Measurements from ENCODE around the gene TFAP2D. TPM values are rescaled to one million over a fixed set of nuclear protein-coding genes. Genes with fewer than 3 reads are reported as not detected.
A peak's percentile ranks its signal among the peaks of the same experiment; 100 is the strongest.

The TFAP2D gene
- total and polyA plus RNA-seq, 2 experiments from 2014 or later: not detected

DNA sequence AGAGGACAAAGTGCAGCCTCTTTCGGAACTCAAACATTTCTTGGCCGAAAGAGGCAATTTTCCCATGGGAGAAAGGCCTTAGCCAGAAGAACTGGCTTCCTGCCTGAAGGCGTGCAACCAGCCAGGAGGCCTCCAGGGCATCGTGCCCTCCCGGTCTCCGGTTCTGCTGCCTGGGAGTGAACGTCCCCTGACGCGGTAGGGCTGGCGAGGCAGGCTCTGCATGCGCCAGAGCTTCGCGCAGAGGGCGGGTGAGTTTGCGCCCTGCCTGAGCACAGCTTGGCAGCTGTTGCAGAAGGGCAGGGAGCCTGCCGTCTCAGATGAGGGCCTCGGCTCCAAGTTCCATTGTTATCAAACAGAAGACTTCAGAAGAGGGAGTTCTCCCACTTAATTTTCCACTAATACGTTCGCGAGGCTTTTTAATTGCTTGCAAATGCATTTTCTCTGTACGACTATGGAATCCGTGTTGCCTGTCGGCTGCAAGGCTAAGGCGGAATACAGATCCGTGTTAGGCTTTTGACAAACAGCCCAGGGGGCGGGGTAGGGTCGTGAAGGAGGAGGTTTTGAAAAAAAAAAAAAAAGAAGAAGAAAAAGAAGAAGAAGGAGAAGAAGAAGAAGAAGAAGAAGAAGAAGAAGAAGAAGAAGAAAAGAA, 5.5 kb upstream of the TFAP2D start:
- no peaks in the 10 kb centered on the region for H3K36me3 Mint-ChIP-seq (ENCODE audit: low read depth)
- H4K20me1 ChIP-seq (replicated peaks; ENCODE audit: insufficient read depth): peaks cover 43% of the 10 kb centered on the region
- H3K27ac Mint-ChIP-seq: no peak overlapping the region
- H3F3A ChIP-seq (replicated peaks; ENCODE audit: low read depth): peaks cover 26% of the 10 kb centered on the region
- peaks cover 44% of the 10 kb centered on the region for H3K4me1 Mint-ChIP-seq
- TF ChIP-seq EZH2 (IDR thresholded peaks at IDR 0.05; ENCODE audit: low read depth, unreplicated experiment) (peak; percentile 47), NANOG (IDR thresholded peaks at IDR 0.05; ENCODE audit: borderline replicate concordance) (no peak), POLR2AphosphoS5 (IDR thresholded peaks at IDR 0.05; ENCODE audit: low read depth) (no peak), ZNF331 (CRISPR knock-in tag; IDR thresholded peaks at IDR 0.05; ENCODE audit: low read depth) (no peak)
- TF ChIP-seq, protein P1, sequence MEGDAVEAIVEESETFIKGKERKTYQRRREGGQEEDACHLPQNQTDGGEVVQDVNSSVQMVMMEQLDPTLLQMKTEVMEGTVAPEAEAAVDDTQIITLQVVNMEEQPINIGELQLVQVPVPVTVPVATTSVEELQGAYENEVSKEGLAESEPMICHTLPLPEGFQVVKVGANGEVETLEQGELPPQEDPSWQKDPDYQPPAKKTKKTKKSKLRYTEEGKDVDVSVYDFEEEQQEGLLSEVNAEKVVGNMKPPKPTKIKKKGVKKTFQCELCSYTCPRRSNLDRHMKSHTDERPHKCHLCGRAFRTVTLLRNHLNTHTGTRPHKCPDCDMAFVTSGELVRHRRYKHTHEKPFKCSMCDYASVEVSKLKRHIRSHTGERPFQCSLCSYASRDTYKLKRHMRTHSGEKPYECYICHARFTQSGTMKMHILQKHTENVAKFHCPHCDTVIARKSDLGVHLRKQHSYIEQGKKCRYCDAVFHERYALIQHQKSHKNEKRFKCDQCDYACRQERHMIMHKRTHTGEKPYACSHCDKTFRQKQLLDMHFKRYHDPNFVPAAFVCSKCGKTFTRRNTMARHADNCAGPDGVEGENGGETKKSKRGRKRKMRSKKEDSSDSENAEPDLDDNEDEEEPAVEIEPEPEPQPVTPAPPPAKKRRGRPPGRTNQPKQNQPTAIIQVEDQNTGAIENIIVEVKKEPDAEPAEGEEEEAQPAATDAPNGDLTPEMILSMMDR (conservative IDR thresholded peaks at IDR 0.05; ENCODE audit: low read depth in 2 of 2): no peak
- H3K4me3 ChIP-seq: peak overlapping the region; percentile 56
- no peaks in the 10 kb centered on the region for H3K79me2 ChIP-seq (replicated peaks; ENCODE audit: insufficient read depth)
- peaks cover 5% of the 10 kb centered on the region; the same call in 2 of the 3 replicates for H3K9me3 Mint-ChIP-seq
- H3K4me1 ChIP-seq (ENCODE audit: insufficient read depth): peaks cover 67% of the 10 kb centered on the region
- H3K36me3 ChIP-seq (ENCODE audit: insufficient read depth): no peaks in the 10 kb centered on the region
- DNase-seq (ENCODE audit: low spot score): peak; percentile 65
- peak; percentile 76 for ATAC-seq
- peak overlapping the region; percentile 66 for H3K4me3 Mint-ChIP-seq
- peak overlapping the region; percentile 80 for H3K4me2 ChIP-seq
- peaks cover 100% of the 10 kb centered on the region for H3K27me3 ChIP-seq (ENCODE audit: insufficient read depth)
- H3K9me2 ChIP-seq (ENCODE audit: insufficient read depth): no peaks in the 10 kb centered on the region
- H3K27me3 Mint-ChIP-seq (ENCODE audit: insufficient read depth, low read depth, poor library complexity): peaks cover 98% of the 10 kb centered on the region
- H2AFZ ChIP-seq: no peak overlapping the region
- no peak overlapping the region for H3K27ac ChIP-seq (ENCODE audit: low read depth)

DNA sequence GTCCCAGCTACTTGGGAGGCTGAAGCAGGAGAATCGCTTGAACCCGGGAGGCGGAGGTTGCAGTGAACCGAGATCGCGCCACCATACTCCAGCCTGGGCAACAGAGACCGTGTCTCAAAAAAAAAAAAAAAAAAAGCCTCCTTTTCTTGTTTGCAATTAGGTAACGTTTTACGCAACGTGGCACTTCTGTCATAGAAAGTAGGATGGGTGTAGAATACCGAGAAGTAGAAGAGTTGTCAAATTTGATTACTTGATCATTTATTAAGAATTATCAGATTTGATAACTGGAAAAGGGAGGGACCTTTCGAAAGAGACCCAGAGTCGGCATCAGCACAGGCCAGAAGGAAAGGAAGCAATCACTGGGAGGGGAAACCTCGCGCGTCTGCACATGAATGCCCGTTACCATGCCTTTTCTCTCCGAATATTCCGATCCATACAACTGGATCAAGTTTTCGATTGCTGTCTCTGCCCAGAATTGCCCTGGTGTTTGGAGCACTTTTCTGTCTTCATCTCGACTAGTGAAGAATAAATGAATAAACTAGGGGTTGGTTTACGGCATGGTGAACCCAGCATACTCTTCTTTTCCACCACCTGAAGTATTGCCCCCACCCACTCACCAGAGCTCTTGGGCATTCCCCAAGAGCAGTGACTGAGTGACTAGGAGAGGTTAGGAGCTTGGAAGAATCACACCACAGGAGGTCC, 4.5 kb upstream of the TFAP2D start:
- no peak for ATAC-seq
- Histone ChIP-seq H3K36me3 (ENCODE audit: insufficient read depth) (no peaks in the 10 kb centered on the region), H4K20me1 (replicated peaks; ENCODE audit: insufficient read depth) (peaks cover 44% of the 10 kb centered on the region), H3K79me2 (replicated peaks; ENCODE audit: insufficient read depth) (no peaks in the 10 kb centered on the region), H3K9me2 (ENCODE audit: insufficient read depth) (no peaks in the 10 kb centered on the region), H3K27ac (ENCODE audit: low read depth) (no peak overlapping the region), H2AFZ (no peak overlapping the region), H3K4me1 (ENCODE audit: insufficient read depth) (peaks cover 77% of the 10 kb centered on the region), H3F3A (replicated peaks; ENCODE audit: low read depth) (peaks cover 31% of the 10 kb centered on the region), H3K27me3 (ENCODE audit: insufficient read depth) (peaks cover 100% of the 10 kb centered on the region), H3K4me3 (peak overlapping the region; percentile 32; the same call in 1 of the 2 replicates), H3K4me2 (peak overlapping the region; percentile 80; the same call in 1 of the 2 replicates)
- no peaks in the 10 kb centered on the region for H3K36me3 Mint-ChIP-seq (ENCODE audit: low read depth)
- no peak overlapping the region for H3K27ac Mint-ChIP-seq
- TF ChIP-seq CREB1 (CRISPR knock-in tag; IDR thresholded peaks at IDR 0.05; ENCODE audit: low read depth): no peak
- peak; percentile 79 for TF ChIP-seq EZH2 (IDR thresholded peaks at IDR 0.05; ENCODE audit: low read depth, unreplicated experiment)
- H3K27me3 Mint-ChIP-seq (ENCODE audit: insufficient read depth, low read depth, poor library complexity): peaks cover 100% of the 10 kb centered on the region
- peak overlapping the region; percentile 34; the same call in 2 of the 3 replicates for H3K4me3 Mint-ChIP-seq
- peak; percentile 33 for DNase-seq (ENCODE audit: low spot score)
- H3K9me3 Mint-ChIP-seq: peaks cover 5% of the 10 kb centered on the region; the same call in 2 of the 3 replicates
- H3K4me1 Mint-ChIP-seq: peaks cover 44% of the 10 kb centered on the region

DNA sequence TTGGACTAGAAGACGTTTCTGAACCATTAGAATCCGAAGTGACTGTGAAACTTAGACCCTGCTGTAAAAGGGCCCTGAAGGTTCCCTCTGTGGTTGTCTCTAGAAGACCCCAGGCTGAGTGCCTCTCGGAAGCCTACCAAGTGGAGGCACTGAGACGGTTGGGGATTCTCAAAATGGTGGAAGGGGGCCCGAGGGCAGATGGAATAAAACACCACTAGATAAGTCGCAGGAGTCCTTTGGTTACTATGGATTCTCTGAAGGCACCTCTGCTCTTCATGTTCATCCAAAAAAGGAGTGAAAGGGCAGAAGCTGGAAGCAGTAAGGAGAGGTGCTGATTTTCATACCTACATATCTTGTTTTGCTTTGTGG, 4.0 kb upstream of the TFAP2D start:
- no peak overlapping the region for H2AFZ ChIP-seq
- H3K9me3 Mint-ChIP-seq: peaks cover 5% of the 10 kb centered on the region; the same call in 2 of the 3 replicates
- no peaks in the 10 kb centered on the region for H3K79me2 ChIP-seq (replicated peaks; ENCODE audit: insufficient read depth)
- peaks cover 31% of the 10 kb centered on the region for H3F3A ChIP-seq (replicated peaks; ENCODE audit: low read depth)
- H3K36me3 ChIP-seq (ENCODE audit: insufficient read depth): no peaks in the 10 kb centered on the region
- TF ChIP-seq NANOG (IDR thresholded peaks at IDR 0.05; ENCODE audit: borderline replicate concordance): no peak
- no peaks in the 10 kb centered on the region for H3K9me2 ChIP-seq (ENCODE audit: insufficient read depth)
- ATAC-seq (no peak), DNase-seq (ENCODE audit: low spot score) (no peak)
- peak overlapping the region; percentile 32; the same call in 1 of the 2 replicates for H3K4me3 ChIP-seq
- H3K4me2 ChIP-seq: peak overlapping the region; percentile 80; the same call in 1 of the 2 replicates
- no peak overlapping the region for H3K27ac ChIP-seq (ENCODE audit: low read depth)
- H3K4me1 Mint-ChIP-seq: peaks cover 47% of the 10 kb centered on the region
- H3K27ac Mint-ChIP-seq: no peak overlapping the region
- H3K4me1 ChIP-seq (ENCODE audit: insufficient read depth): peaks cover 82% of the 10 kb centered on the region
- peaks cover 100% of the 10 kb centered on the region for H3K27me3 ChIP-seq (ENCODE audit: insufficient read depth)
- H4K20me1 ChIP-seq (replicated peaks; ENCODE audit: insufficient read depth): peaks cover 44% of the 10 kb centered on the region
- peaks cover 100% of the 10 kb centered on the region for H3K27me3 Mint-ChIP-seq (ENCODE audit: insufficient read depth, low read depth, poor library complexity)
- no peaks in the 10 kb centered on the region for H3K36me3 Mint-ChIP-seq (ENCODE audit: low read depth)
- no peak overlapping the region for H3K4me3 Mint-ChIP-seq

Data from GM23338 (cell line).